ENCODE data around the gene PDE4D. TPM values are rescaled to one million over a fixed set of nuclear protein-coding genes. Genes with fewer than 3 reads are reported as not detected.

Gene PDE4D
- total RNA-seq, 1 experiment from 2014 or later, result 3.6 TPM

DNA sequence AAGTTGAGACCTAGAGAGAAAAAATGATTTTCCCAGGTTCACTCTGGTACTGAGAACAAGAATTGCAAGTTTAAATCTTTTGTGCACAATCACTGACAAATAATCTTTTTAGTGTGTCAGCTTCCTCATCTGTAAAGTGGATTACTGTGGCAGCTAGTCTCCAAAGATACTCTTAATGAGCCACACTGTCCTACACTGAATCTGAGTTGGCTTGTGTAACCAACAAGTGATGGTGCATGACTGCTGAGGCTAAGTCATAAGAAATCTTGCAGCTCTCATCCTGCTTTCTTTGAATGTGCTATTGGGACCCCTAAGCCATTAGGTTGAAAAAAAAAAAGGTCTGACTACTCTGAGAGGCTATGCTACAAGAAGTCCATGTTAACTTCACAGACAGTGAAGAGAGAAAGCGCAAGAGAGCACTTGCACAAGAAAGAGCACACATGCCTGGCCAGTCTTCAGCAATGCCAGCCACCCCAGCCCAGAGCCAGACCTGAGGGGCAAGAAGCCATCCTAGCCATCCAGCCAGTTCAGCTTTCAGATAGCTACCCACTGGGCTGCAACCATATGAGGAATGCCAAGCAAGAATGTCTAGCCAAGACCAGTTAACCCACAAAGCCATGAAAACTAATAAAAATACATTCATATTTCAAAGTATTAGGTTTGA lies 891.2 kb downstream of the PDE4D start:
- H3K4me1 ChIP-seq (ENCODE audit: insufficient read depth, low read length), result no peaks in the 10 kb centered on the region
- intact Hi-C loops (cut with micrococcal nuclease), result no loop called here
- H3F3A ChIP-seq (ENCODE audit: low read length, unreplicated experiment), result no peaks in the 10 kb centered on the region
- H3K9me2 ChIP-seq (replicated peaks; ENCODE audit: low read length), result no peaks in the 10 kb centered on the region
- H3K36me3 ChIP-seq (ENCODE audit: low read depth, low read length), result no peaks in the 10 kb centered on the region
- TF ChIP-seq, protein P1, sequence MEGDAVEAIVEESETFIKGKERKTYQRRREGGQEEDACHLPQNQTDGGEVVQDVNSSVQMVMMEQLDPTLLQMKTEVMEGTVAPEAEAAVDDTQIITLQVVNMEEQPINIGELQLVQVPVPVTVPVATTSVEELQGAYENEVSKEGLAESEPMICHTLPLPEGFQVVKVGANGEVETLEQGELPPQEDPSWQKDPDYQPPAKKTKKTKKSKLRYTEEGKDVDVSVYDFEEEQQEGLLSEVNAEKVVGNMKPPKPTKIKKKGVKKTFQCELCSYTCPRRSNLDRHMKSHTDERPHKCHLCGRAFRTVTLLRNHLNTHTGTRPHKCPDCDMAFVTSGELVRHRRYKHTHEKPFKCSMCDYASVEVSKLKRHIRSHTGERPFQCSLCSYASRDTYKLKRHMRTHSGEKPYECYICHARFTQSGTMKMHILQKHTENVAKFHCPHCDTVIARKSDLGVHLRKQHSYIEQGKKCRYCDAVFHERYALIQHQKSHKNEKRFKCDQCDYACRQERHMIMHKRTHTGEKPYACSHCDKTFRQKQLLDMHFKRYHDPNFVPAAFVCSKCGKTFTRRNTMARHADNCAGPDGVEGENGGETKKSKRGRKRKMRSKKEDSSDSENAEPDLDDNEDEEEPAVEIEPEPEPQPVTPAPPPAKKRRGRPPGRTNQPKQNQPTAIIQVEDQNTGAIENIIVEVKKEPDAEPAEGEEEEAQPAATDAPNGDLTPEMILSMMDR (conservative IDR thresholded peaks at IDR 0.05; ENCODE audit: low read depth, low read length), result no peak
- TF ChIP-seq EZH2 (IDR thresholded peaks at IDR 0.05; ENCODE audit: low read length, unreplicated experiment), result no peak
- BruUV-seq (replicated peaks), result no TSS peak
- H3K27me3 ChIP-seq (ENCODE audit: low read length), result no peaks in the 10 kb centered on the region
- no peak overlapping the region for H3K4me3 ChIP-seq (ENCODE audit: low read length)
- H3K27ac ChIP-seq (ENCODE audit: low read length), result no peak overlapping the region
- no peaks in the 10 kb centered on the region for H3K79me2 ChIP-seq (ENCODE audit: low read length)
- H3K9ac ChIP-seq (ENCODE audit: low read length), result no peak overlapping the region
- ATAC-seq (no peak), DNase-seq (no peak)
- POLR2A ChIA-PET (ENCODE audit: unreplicated experiment), result no interaction called here
- no peaks in the 10 kb centered on the region for H3K9me3 ChIP-seq (ENCODE audit: low read length)
- CTCF ChIA-PET, result no interaction called here
- no peak overlapping the region for H3K4me2 ChIP-seq (ENCODE audit: low read length)
- no peaks in the 10 kb centered on the region for H4K20me1 ChIP-seq (ENCODE audit: low read length)
- no peak overlapping the region for H2AFZ ChIP-seq (ENCODE audit: low read length)

DNA sequence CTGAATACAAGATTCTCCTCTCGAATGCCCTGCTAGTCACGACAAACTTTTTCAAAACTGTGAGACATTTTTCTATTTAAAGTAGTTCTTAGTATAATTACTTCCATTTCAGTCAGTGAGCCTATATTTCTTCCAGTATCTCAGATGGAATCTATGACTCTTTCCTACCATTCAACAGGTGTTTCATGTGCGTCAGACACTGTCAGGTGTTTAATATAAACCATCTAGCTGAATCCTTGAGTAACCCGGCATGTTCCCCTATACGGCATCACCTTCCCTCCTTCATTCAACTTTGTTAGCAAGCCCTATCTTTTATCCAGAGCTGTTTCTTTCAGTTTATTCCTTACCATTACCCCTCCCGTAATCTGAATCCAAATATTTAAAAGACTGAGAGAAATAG lies 891.8 kb downstream of the PDE4D start:
- Histone ChIP-seq H3K27ac (ENCODE audit: low read length) (no peak overlapping the region), H3K36me3 (ENCODE audit: low read depth, low read length) (no peaks in the 10 kb centered on the region), H3K9me3 (ENCODE audit: low read length) (no peaks in the 10 kb centered on the region), H3K79me2 (ENCODE audit: low read length) (no peaks in the 10 kb centered on the region), H2AFZ (ENCODE audit: low read length) (no peak overlapping the region), H3K27me3 (ENCODE audit: low read length) (no peaks in the 10 kb centered on the region), H3K4me2 (ENCODE audit: low read length) (no peak overlapping the region), H4K20me1 (ENCODE audit: low read length) (no peaks in the 10 kb centered on the region), H3K4me3 (ENCODE audit: low read length) (no peak overlapping the region), H3K4me1 (ENCODE audit: insufficient read depth, low read length) (no peaks in the 10 kb centered on the region), H3K9me2 (replicated peaks; ENCODE audit: low read length) (no peaks in the 10 kb centered on the region), H3K9ac (ENCODE audit: low read length) (no peak overlapping the region), H3F3A (ENCODE audit: low read length, unreplicated experiment) (no peaks in the 10 kb centered on the region)
- intact Hi-C loops (cut with micrococcal nuclease), result no loop called here
- ChIA-PET CTCF (no interaction called here), POLR2A (ENCODE audit: unreplicated experiment) (no interaction called here)
- DNase-seq, result no peak
- TF ChIP-seq EZH2phosphoT487 (IDR thresholded peaks at IDR 0.05; ENCODE audit: borderline replicate concordance, low read length), result no peak
- TF ChIP-seq EZH2 (IDR thresholded peaks at IDR 0.05; ENCODE audit: low read length, unreplicated experiment), result no peak
- TF ChIP-seq, protein P1 (conservative IDR thresholded peaks at IDR 0.05; ENCODE audit: low read depth, low read length), result no peak
- no TSS peak for BruUV-seq (replicated peaks)
- ATAC-seq, result no peak

DNA sequence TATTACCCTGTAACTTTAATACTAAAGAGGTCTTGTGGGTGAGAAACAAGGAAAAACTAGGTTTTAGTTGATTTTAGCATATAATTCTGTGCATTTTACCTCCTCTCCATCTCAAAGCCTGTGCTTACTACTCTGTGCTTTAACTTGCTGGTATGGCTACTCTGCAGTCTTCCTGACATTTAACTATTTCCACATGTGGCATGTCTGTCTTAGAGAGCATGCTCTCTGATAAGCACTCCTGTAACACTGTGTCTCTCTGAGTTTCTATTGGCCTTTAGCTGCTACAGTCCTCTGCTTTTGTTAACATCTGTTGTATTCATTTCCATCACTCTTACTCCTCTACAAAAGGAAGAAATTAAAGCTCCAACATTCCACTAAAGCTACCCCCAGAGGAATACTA lies 892.4 kb downstream of the PDE4D start:
- H3K4me2 ChIP-seq (ENCODE audit: low read length), result no peak overlapping the region
- CTCF ChIA-PET, result no interaction called here

More for the DNA sequence above, 892.4 kb downstream of the PDE4D start:
- intact Hi-C loops (cut with micrococcal nuclease), result no loop called here
- no peaks in the 10 kb centered on the region for H3F3A ChIP-seq (ENCODE audit: low read length, unreplicated experiment)
- H3K36me3 ChIP-seq (ENCODE audit: low read depth, low read length), result no peaks in the 10 kb centered on the region
- DNase-seq (no peak), ATAC-seq (no peak)
- POLR2A ChIA-PET (ENCODE audit: unreplicated experiment), result no interaction called here
- no peaks in the 10 kb centered on the region for H3K9me3 ChIP-seq (ENCODE audit: low read length)
- H3K27me3 ChIP-seq (ENCODE audit: low read length), result no peaks in the 10 kb centered on the region
- no peaks in the 10 kb centered on the region for H3K9me2 ChIP-seq (replicated peaks; ENCODE audit: low read length)
- no peaks in the 10 kb centered on the region for H4K20me1 ChIP-seq (ENCODE audit: low read length)
- H2AFZ ChIP-seq (ENCODE audit: low read length), result no peak overlapping the region
- H3K27ac ChIP-seq (ENCODE audit: low read length), result no peak overlapping the region
- BruUV-seq (replicated peaks), result no TSS peak
- H3K79me2 ChIP-seq (ENCODE audit: low read length), result no peaks in the 10 kb centered on the region
- H3K4me3 ChIP-seq (ENCODE audit: low read length), result no peak overlapping the region
- no peak overlapping the region for H3K9ac ChIP-seq (ENCODE audit: low read length)
- H3K4me1 ChIP-seq (ENCODE audit: insufficient read depth, low read length), result no peaks in the 10 kb centered on the region
- no peak for TF ChIP-seq EZH2phosphoT487 (IDR thresholded peaks at IDR 0.05; ENCODE audit: borderline replicate concordance, low read length)
- no peak for TF ChIP-seq EZH2 (IDR thresholded peaks at IDR 0.05; ENCODE audit: low read length, unreplicated experiment)
- TF ChIP-seq, protein P1 (conservative IDR thresholded peaks at IDR 0.05; ENCODE audit: low read depth, low read length), result no peak
